AG10803 (cell line): ENCODE measurements around the gene CPE.

Experiments
- DNase-seq: peaks from one replicate; pipeline ENCODE4 v3.0.0; 2010; ENCODE audit warnings: low read depth
- H3K4me3 ChIP-seq: 2 replicates; pipeline ENCODE4 v1.5.1; 2011; ENCODE audit warnings: mild to moderate bottlenecking, low read length, control low read depth
- CTCF ChIP-seq: conservative IDR thresholded peaks from 2 replicates; pipeline ENCODE4 v1.5.1; 2011; ENCODE audit warnings: mild to moderate bottlenecking, low read length, control low read depth, inconsistent platforms

Gene CPE

GRCh38 chr4:165425629-165426028 is 46.8 kb downstream of the CPE start:
- no peak for DNase-seq
- H3K4me3 ChIP-seq, result no peak overlapping the region
- no peak for TF ChIP-seq CTCF

- no peak for DNase-seq
- no peak overlapping the region for H3K4me3 ChIP-seq
- TF ChIP-seq CTCF, result no peak
Measured at GRCh38 chr4:165426331-165426730, 47.5 kb downstream of the CPE start.

- no peak for TF ChIP-seq CTCF
- DNase-seq, result no peak
- H3K4me3 ChIP-seq, result no peak overlapping the region
Measured at GRCh38 chr4:165426823-165427222, 48.0 kb downstream of the CPE start.

GRCh38 chr4:165428957-165429356 is 50.1 kb downstream of the CPE start:
- no peak for TF ChIP-seq CTCF
- H3K4me3 ChIP-seq, result no peak overlapping the region
- no peak for DNase-seq

GRCh38 chr4:165433529-165433928 is 54.7 kb downstream of the CPE start:
- no peak for TF ChIP-seq CTCF
- no peak overlapping the region for H3K4me3 ChIP-seq
- DNase-seq, result no peak

- no peak for TF ChIP-seq CTCF
- no peak overlapping the region for H3K4me3 ChIP-seq
- no peak for DNase-seq
Measured at GRCh38 chr4:165437691-165438090, 58.9 kb downstream of the CPE start.

- no peak for TF ChIP-seq CTCF
- DNase-seq, result no peak
- H3K4me3 ChIP-seq, result no peak overlapping the region
Measured at GRCh38 chr4:165439344-165439743, 60.5 kb downstream of the CPE start.
